Vagina (tissue), 2 donors: ENCODE data around the gene HPDL. TPM values are rescaled to one million over a fixed set of nuclear protein-coding genes. Genes with fewer than 3 reads are reported as not detected.

Source experiments
- DNase-seq, 2 donors: peaks; one replicate each; pipeline ENCODE4 v3.0.0-alpha.2; 2017; ENCODE audit errors: extremely low spot score in 2 of 2
- H3K27ac ChIP-seq: fragments of 200-600 bp; sonication (generic); one replicate; pipeline ENCODE4 v1.5.1; 2019
- H3K27me3 ChIP-seq: fragments of 200-600 bp; sonication (generic); one replicate; pipeline ENCODE4 v1.5.1; 2019
- H3K36me3 ChIP-seq, 2 donors: fragments of 200-600 bp; sonication (generic); one replicate each; pipeline ENCODE4 v1.5.1; 2017 to 2019
- H3K4me1 ChIP-seq: fragments of 200-600 bp; sonication (generic); one replicate; pipeline ENCODE4 v1.5.1; 2019
- H3K4me3 ChIP-seq, 2 donors: fragments of 200-600 bp; sonication (generic); 1 replicate in 1 of 2; 2 replicates in 1 of 2; pipeline ENCODE4 v1.5.1; 2016 to 2019
- H3K9me3 ChIP-seq: fragments of 200-600 bp; sonication (generic); one replicate; pipeline ENCODE4 v1.5.1; 2019
- CTCF ChIP-seq, 3 experiments: fragments of 450-650 bp in 2 of 3; fragments of 200-600 bp in 1 of 3; sonication (generic) in 1 of 3; IDR thresholded peaks; one replicate each; pipeline ENCODE4 v1.5.1; 2017 to 2019; ENCODE audit warnings: antibody characterized with exemption in 3 of 3, mild to moderate bottlenecking in 2 of 3, moderate library complexity in 2 of 3
- POLR2A ChIP-seq, 2 donors: fragments of 450-650 bp; IDR thresholded peaks; one replicate each; pipeline ENCODE4 v1.6.1; 2017; ENCODE audit warnings: antibody characterized with exemption in 2 of 2, mild to moderate bottlenecking in 2 of 2, moderate library complexity in 2 of 2
- POLR2AphosphoS5 ChIP-seq, 2 donors: sonication (generic); formaldehyde crosslinking; IDR thresholded peaks; one replicate each; pipeline ENCODE4 v1.9.0; 2017; ENCODE audit warnings: antibody characterized with exemption in 2 of 2, mild to moderate bottlenecking in 2 of 2, low read depth in 1 of 2; ENCODE audit not compliant: insufficient read depth in 1 of 2
- intact Hi-C: fragments of 100-400 bp; cut with DNase I; formaldehyde crosslinking; loops from one replicate; pipeline ENCODE4 v1.15.1; 2023
- total RNA-seq: library from RNA; depleted of rRNA; stranded (reverse); fragments of >200 nt; gene quantifications from one replicate; pipeline ENCODE4 v1.2.3, GENCODE V29; 2016

Gene HPDL
- total RNA-seq, 1 donor from 2014 or later, result 2.2 TPM

GRCh38 chr1:45345014-45345413 lies 18.3 kb downstream of the HPDL start:
- Histone ChIP-seq H3K27ac (no peak overlapping the region), H3K9me3 (no peaks in the 10 kb centered on the region), H3K36me3 (peaks cover 0 to 35% of the 10 kb centered on the region in 2 donors), H3K4me3 (no peak overlapping the region), H3K27me3 (no peaks in the 10 kb centered on the region), H3K4me1 (peaks cover 31% of the 10 kb centered on the region)
- DNase-seq, result no peak
- intact Hi-C loops, result no loop called here
- TF ChIP-seq CTCF (IDR thresholded peaks at IDR 0.05) (no peak), POLR2A (IDR thresholded peaks at IDR 0.05) (no peak)

GRCh38 chr1:45346473-45346872 lies 19.8 kb downstream of the HPDL start:
- H3K27ac ChIP-seq, result no peak overlapping the region
- peaks cover 21% of the 10 kb centered on the region for H3K4me1 ChIP-seq
- H3K27me3 ChIP-seq, result no peaks in the 10 kb centered on the region
- intact Hi-C loops, result no loop called here
- H3K4me3 ChIP-seq, result no peak overlapping the region
- no peak for DNase-seq
- no peak for TF ChIP-seq POLR2AphosphoS5 (IDR thresholded peaks at IDR 0.05; ENCODE audit: insufficient read depth in 1 of 2, low read depth in 1 of 2)
- TF ChIP-seq CTCF (IDR thresholded peaks at IDR 0.05), result no peak
- no peak for TF ChIP-seq POLR2A (IDR thresholded peaks at IDR 0.05)
- no peaks in the 10 kb centered on the region for H3K9me3 ChIP-seq
- H3K36me3 ChIP-seq, result peaks cover 0 to 35% of the 10 kb centered on the region in 2 donors

- no peak overlapping the region for H3K4me3 ChIP-seq
- TF ChIP-seq CTCF (IDR thresholded peaks at IDR 0.05) (no peak), POLR2A (IDR thresholded peaks at IDR 0.05) (no peak), POLR2AphosphoS5 (IDR thresholded peaks at IDR 0.05; ENCODE audit: insufficient read depth in 1 of 2, low read depth in 1 of 2) (no peak)
- no peaks in the 10 kb centered on the region for H3K9me3 ChIP-seq
- no peak for DNase-seq
- peaks cover 20% of the 10 kb centered on the region for H3K4me1 ChIP-seq
- H3K27me3 ChIP-seq, result no peaks in the 10 kb centered on the region
- peak overlapping the region; percentile 39 for H3K27ac ChIP-seq
- intact Hi-C loops, result no loop called here
- peaks cover 0 to 23% of the 10 kb centered on the region in 2 donors for H3K36me3 ChIP-seq
Observed at GRCh38 chr1:45348020-45348419, 21.3 kb downstream of the HPDL start.

- H3K27me3 ChIP-seq, result no peaks in the 10 kb centered on the region
- no peaks in the 10 kb centered on the region for H3K9me3 ChIP-seq
- peaks cover 20% of the 10 kb centered on the region for H3K4me1 ChIP-seq
- DNase-seq, result no peak
- no peak overlapping the region for H3K4me3 ChIP-seq
- peaks cover 0 to 17% of the 10 kb centered on the region in 2 donors for H3K36me3 ChIP-seq
- TF ChIP-seq CTCF (IDR thresholded peaks at IDR 0.05), result no peak
- TF ChIP-seq POLR2AphosphoS5 (IDR thresholded peaks at IDR 0.05; ENCODE audit: insufficient read depth in 1 of 2, low read depth in 1 of 2), result no peak
- no peak for TF ChIP-seq POLR2A (IDR thresholded peaks at IDR 0.05)
- peak overlapping the region; percentile 39 for H3K27ac ChIP-seq
- intact Hi-C loops, result no loop called here
Observed at GRCh38 chr1:45348609-45348965, 21.9 kb downstream of the HPDL start.

- Histone ChIP-seq H3K27me3 (no peaks in the 10 kb centered on the region), H3K4me3 (no peak overlapping the region), H3K9me3 (no peaks in the 10 kb centered on the region), H3K27ac (peak overlapping the region; percentile 39), H3K4me1 (peaks cover 20% of the 10 kb centered on the region), H3K36me3 (peaks cover 0 to 12% of the 10 kb centered on the region in 2 donors)
- TF ChIP-seq POLR2AphosphoS5 (IDR thresholded peaks at IDR 0.05; ENCODE audit: insufficient read depth in 1 of 2, low read depth in 1 of 2), result peak in 1 of 2 donors; percentile 18
- TF ChIP-seq CTCF (IDR thresholded peaks at IDR 0.05), result no peak
- TF ChIP-seq POLR2A (IDR thresholded peaks at IDR 0.05), result no peak
- no peak for DNase-seq
- intact Hi-C loops, result no loop called here
Observed at GRCh38 chr1:45348966-45349677, 22.4 kb downstream of the HPDL start.
